HUES6 (cell line): ENCODE results near the gene CLDN3.

Source experiments
- H3K27ac ChIP-seq: 2 replicates; pipeline ENCODE4 v1.7.0; 2013; ENCODE audit warnings: low read depth, mild to moderate bottlenecking, low read length, inconsistent platforms
- H3K27me3 ChIP-seq: 2 replicates; pipeline ENCODE4 v1.6.1; 2013; ENCODE audit warnings: low read length; ENCODE audit not compliant: control insufficient read depth, insufficient read depth
- H3K36me3 ChIP-seq: 2 replicates; pipeline ENCODE4 v1.6.1; 2013; ENCODE audit warnings: low read length; ENCODE audit not compliant: control insufficient read depth, insufficient read depth
- H3K4me1 ChIP-seq: 2 replicates; pipeline ENCODE4 v1.6.1; 2013; ENCODE audit warnings: low read length; ENCODE audit not compliant: control insufficient read depth, insufficient read depth
- H3K4me3 ChIP-seq: 2 replicates; pipeline ENCODE4 v1.5.1; 2013; ENCODE audit warnings: low read depth, low read length
- H3K9ac ChIP-seq: one replicate; pipeline ENCODE4 v1.6.1; 2013; ENCODE audit warnings: mild to moderate bottlenecking, low read length
- H3K9me3 ChIP-seq: 2 replicates; pipeline ENCODE4 v1.6.1; 2013; ENCODE audit warnings: low read depth, low read length; ENCODE audit not compliant: control insufficient read depth, insufficient read depth

Gene CLDN3

DNA sequence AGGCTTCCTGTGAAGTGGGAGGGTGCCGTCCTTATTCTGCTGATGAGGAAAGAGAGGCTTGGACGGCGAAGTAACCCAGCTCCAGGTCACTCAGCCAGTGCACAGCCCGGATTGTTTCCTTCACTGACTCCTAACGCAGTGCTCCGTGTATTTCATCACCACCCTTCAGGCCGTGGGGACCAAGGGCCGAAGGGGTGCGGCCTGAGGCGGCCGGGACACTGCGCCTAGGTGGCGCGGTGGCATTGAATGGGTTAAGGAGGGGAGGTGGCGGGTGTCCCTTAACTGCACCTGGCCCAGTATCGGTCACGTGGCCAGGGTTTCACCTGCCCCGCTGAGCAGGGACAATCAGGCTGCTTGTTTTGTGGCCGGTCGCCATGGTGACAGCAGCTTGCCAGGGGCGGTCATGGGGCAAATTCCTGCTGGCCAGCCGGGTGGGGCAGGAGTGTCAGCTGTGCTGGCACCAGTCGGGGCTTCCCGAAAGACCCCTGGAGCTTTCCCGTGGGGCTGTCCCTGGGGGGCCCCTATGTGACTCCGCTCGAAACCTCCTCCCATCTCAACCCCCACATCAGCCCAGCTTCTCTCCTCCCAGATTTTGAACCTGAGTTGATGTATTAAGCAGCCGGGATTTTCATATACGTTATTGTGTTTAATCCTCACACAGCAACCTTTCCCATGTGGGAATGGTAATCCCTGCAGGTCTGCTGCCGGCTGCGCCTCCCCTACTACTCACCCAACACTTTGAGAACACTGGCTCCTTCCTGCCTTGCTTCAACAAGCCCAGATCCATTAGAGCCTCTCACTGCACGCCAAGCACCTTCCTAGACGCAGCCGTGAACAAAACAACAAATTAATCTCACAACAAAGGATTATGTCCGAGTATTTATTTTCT, 27.1 kb downstream of the CLDN3 start:
- no peaks in the 10 kb centered on the region for H3K9me3 ChIP-seq
- H3K27me3 ChIP-seq, result peaks cover 26% of the 10 kb centered on the region
- peaks cover 35% of the 10 kb centered on the region for H3K4me1 ChIP-seq
- H3K27ac ChIP-seq, result peak overlapping the region; percentile 90
- H3K36me3 ChIP-seq, result no peaks in the 10 kb centered on the region
- H3K9ac ChIP-seq, result peak overlapping the region; percentile 80
- H3K4me3 ChIP-seq, result peak overlapping the region; percentile 51

DNA sequence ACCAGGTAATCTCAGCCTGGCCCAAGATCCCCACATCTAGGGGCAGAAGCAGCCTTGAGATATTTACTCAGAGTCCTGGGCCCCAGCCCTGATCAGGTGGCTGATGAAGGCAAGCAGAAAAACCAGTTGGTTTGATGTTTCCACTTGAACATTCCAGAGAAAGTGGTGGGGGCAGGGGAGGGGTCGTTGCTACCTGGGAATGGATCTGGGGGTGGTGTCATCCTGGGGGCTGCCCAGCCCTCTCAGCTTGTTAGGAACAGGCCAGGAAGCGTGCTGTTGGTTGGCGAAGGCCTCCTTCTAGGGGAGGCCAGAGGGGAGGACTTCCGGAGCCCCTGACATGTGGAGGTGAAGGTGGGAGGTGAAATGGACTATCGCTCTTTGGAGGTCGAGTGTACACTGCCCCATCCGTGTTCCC, 27.7 kb downstream of the CLDN3 start:
- H3K4me1 ChIP-seq, result peaks cover 37% of the 10 kb centered on the region
- H3K9ac ChIP-seq, result peak overlapping the region; percentile 80
- H3K9me3 ChIP-seq, result no peaks in the 10 kb centered on the region
- peak overlapping the region; percentile 51 for H3K4me3 ChIP-seq
- H3K27ac ChIP-seq, result peak overlapping the region; percentile 69
- H3K27me3 ChIP-seq, result peaks cover 26% of the 10 kb centered on the region
- peaks cover 3% of the 10 kb centered on the region for H3K36me3 ChIP-seq

- peaks cover 10% of the 10 kb centered on the region for H3K36me3 ChIP-seq
- peaks cover 37% of the 10 kb centered on the region for H3K4me1 ChIP-seq
- H3K4me3 ChIP-seq, result no peak overlapping the region
- peaks cover 26% of the 10 kb centered on the region for H3K27me3 ChIP-seq
- H3K9ac ChIP-seq, result peak overlapping the region; percentile 80
- H3K27ac ChIP-seq, result no peak overlapping the region
- no peaks in the 10 kb centered on the region for H3K9me3 ChIP-seq
Observed at GRCh38 chr7:73741600-73741999, 28.5 kb downstream of the CLDN3 start.

GRCh38 chr7:73740771-73741170, 29.3 kb downstream of the CLDN3 start:
- H3K27ac ChIP-seq, result no peak overlapping the region
- no peak overlapping the region for H3K4me3 ChIP-seq
- H3K27me3 ChIP-seq, result peaks cover 26% of the 10 kb centered on the region
- H3K9ac ChIP-seq, result peak overlapping the region; percentile 63
- peaks cover 37% of the 10 kb centered on the region for H3K4me1 ChIP-seq
- no peaks in the 10 kb centered on the region for H3K9me3 ChIP-seq
- H3K36me3 ChIP-seq, result peaks cover 16% of the 10 kb centered on the region

DNA sequence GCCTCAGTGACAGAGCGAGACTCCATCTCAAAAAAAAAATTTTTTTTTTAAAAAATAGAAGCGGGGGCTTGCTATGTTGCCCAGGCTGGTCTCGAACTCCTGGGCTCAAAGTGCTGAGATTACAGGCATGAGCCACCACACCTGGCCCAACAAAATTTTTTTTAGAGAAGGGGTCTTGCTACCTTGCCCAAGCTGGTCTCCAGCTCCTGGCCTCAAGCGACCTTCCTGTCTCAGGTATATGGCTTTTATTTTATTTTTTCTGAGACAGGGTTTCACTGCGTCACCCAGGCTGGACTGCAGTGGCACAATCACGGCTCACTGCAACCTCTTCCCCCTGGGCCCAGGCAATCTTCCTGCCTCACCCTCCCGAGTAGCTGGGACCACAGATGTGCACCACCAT, 29.9 kb downstream of the CLDN3 start:
- no peak overlapping the region for H3K4me3 ChIP-seq
- no peaks in the 10 kb centered on the region for H3K9me3 ChIP-seq
- peak overlapping the region; percentile 63 for H3K9ac ChIP-seq
- H3K27me3 ChIP-seq, result peaks cover 26% of the 10 kb centered on the region
- peaks cover 17% of the 10 kb centered on the region for H3K36me3 ChIP-seq
- no peak overlapping the region for H3K27ac ChIP-seq
- peaks cover 37% of the 10 kb centered on the region for H3K4me1 ChIP-seq

GRCh38 chr7:73739387-73739767, 30.7 kb downstream of the CLDN3 start:
- Histone ChIP-seq H3K4me1 (peaks cover 40% of the 10 kb centered on the region), H3K9me3 (no peaks in the 10 kb centered on the region), H3K36me3 (peaks cover 17% of the 10 kb centered on the region), H3K27ac (peak overlapping the region; percentile 15), H3K4me3 (peak overlapping the region; percentile 70), H3K27me3 (peaks cover 26% of the 10 kb centered on the region), H3K9ac (peak overlapping the region; percentile 78)

GRCh38 chr7:73738612-73739386, 31.3 kb downstream of the CLDN3 start, which contains the start of gene ABHD11:
Gene ABHD11, minus strand, starts transcription at chr7:73738802. Its CDS starts 32 bp downstream, at chr7:73738770.
- Histone ChIP-seq H3K4me1 (peaks cover 40% of the 10 kb centered on the region), H3K9me3 (no peaks in the 10 kb centered on the region), H3K27me3 (peaks cover 26% of the 10 kb centered on the region), H3K36me3 (peaks cover 17% of the 10 kb centered on the region), H3K27ac (peak within 1 kb of the TSS; percentile 51), H3K4me3 (peak within 1 kb of the TSS; percentile 87), H3K9ac (peak within 1 kb of the TSS; percentile 83)

DNA sequence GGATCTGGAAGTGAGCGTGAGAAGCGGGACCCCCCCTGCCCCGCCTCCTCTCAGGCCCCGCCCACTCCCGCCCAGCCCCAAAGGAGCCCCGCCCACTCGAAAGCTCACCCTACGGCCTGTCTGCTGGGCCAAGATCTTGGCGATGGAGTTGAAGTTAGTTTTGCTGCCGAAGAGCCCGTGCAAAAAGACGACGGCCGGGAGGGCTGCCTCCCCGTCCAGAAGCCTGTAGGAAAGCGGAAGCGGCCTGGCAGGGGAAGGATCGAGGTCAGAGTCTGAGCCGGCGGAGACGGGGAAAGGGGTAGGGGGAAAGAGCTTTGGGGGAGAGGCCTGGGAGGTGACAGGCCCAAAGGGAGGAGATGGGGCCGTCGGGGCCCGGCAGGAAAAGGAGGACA, 31.9 kb downstream of the CLDN3 start:
- Histone ChIP-seq H3K4me1 (peaks cover 34% of the 10 kb centered on the region), H3K9ac (peak overlapping the region; percentile 83), H3K4me3 (peak overlapping the region; percentile 87), H3K36me3 (peaks cover 17% of the 10 kb centered on the region), H3K27ac (peak overlapping the region; percentile 51; the same call in 1 of the 2 replicates), H3K27me3 (peaks cover 21% of the 10 kb centered on the region), H3K9me3 (no peaks in the 10 kb centered on the region)

- Histone ChIP-seq H3K9ac (no peak overlapping the region), H3K27me3 (peaks cover 17% of the 10 kb centered on the region), H3K4me3 (peak overlapping the region; percentile 87), H3K27ac (no peak overlapping the region), H3K4me1 (peaks cover 31% of the 10 kb centered on the region), H3K36me3 (peaks cover 17% of the 10 kb centered on the region), H3K9me3 (no peaks in the 10 kb centered on the region)
Observed at GRCh38 chr7:73737491-73738219, 32.4 kb downstream of the CLDN3 start.

DNA sequence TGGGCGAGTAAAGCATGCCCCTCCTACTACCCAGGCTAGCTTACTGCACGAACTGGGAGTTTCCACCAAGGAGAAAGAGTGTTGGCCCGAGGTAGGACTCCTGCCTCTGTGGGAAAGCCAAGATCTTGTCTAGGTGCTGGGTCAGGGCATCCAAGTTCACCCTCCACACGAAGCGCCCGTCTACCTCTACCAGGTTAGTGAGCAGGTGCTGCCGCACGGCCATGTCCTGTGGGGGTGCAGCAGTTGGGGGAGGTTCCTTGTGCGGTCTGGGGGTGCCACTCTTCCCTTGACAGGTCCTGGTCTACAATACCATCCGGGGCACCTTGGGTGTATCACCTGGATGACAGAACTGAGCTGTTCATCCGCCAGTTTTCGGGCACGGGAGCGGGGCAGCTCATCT, 33.2 kb downstream of the CLDN3 start:
- H3K27ac ChIP-seq, result no peak overlapping the region
- peaks cover 23% of the 10 kb centered on the region for H3K4me1 ChIP-seq
- no peaks in the 10 kb centered on the region for H3K9me3 ChIP-seq
- peaks cover 9% of the 10 kb centered on the region for H3K27me3 ChIP-seq
- peaks cover 17% of the 10 kb centered on the region for H3K36me3 ChIP-seq
- H3K9ac ChIP-seq, result no peak overlapping the region
- H3K4me3 ChIP-seq, result no peak overlapping the region
